HG03095 (cell line): Measurements from ENCODE around the gene GNA14.
"Not testable (repeated sequence)": the region's sequence is repeated elsewhere in the genome, so short reads cannot be mapped to it uniquely, and the experiment has no call there.

ENCODE experiments used
- ATAC-seq: cut with Tn5 transposase; IDR thresholded peaks from one replicate; pipeline ENCODE4 v1.9.1; 2021; ENCODE audit warnings: moderate library complexity; ENCODE audit not compliant: unreplicated experiment

Gene GNA14

DNA sequence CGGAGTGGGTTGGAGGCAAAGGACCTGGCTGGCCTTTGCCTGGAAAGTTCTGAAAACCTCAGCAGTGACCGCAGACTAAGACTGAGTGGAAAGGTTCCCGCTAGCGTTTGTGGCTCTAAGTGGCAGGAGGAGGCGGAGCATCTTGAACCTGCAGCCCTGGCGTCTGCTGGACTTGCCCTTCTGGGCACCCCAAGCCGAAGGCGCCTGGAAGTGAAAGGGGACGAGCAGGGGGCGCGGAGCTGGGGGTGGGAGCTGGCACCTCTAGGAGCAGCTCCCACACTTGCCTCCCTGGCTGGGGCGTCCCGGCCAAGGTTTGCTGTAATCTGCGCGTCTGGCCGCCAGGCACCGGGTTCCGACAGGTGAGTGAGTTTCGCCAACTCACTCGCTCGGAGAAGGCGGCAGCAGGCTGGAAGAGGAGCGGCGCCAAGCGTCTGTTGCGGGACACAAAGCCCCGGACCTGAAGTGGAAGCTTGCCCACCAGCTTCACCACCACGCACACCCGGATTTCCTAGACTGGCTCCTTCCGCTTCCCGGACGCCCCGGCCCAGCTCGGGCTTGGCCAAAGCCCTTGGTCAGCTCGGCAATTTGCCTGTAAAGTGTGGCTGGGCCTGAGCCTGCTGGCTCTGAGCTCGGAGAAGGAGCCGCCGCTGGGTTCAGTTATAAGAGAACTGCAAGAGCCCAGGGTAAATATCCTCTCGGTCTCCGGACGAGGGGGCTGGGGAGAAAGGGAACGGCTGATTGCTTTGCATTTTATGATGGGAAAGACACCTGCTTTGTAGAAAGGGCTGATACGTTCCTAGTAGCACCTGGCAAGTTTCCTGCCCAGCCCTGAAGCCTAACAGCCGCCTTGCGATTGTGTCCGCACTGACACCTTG, at the start of gene GNA14:
GNA14 (minus strand) TSS at position 89 of the 875 bp plus-strand sequence. CDS start 529 bp downstream, outside the sequence.
- no peak for ATAC-seq

DNA sequence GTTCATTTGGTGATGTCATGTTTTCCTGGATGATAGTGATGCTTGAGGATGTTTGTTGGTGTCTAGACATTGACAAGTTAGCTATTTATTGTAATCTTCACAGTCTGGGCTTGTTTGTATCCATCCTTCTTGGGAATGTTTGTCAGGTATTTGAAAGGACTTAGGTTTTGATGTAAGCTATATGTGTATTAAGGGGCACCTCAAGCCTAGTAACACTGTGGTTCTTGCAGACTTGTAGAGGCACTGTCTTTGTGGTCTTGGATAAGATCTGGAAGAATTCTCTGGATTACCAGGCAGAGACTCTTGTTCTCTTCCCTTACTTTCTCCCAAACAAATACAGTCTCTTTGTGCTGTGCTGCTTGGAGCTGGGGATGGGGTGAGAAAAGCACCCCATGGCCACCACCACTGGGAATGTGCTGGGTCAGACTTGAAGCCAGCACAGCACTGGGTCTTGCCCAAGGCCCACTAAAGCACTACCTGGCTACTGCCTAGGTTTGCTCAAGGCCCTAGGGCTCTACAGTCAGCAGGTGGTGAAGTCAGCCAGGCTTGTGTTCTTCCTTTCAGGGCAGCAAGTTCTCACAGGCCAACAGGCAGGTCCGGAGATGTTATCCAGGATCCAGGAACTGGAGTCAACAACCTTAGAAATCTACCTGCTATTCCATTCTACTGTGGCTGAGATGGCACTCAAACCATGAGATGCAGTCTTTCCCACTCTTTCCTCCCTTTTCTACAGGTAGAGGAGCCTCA, 49.3 kb upstream of the GNA14 start:
- no peak for ATAC-seq

- not testable (repeated sequence) for ATAC-seq
Measured at GRCh38 chr9:77690723-77691122, 42.6 kb upstream of the GNA14 start.

DNA sequence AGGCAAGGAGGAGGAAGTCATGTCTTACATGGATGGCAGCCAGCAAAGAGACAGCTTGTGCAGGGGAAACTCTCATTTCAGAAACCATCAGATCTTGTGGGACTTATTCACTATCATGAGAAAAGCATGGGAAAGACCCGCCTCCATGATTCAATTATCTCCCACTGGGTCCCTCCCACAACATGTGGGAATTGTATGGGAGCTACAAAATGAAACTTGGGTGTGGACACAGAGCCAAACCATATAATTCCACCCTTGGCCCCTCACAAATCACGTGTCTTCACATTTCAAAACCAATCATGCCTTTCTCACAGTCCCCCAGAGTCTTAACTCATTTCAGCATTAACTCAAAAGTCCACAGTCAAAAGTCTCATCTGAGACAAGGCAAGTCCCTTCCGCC, 42.0 kb upstream of the GNA14 start:
- not testable (repeated sequence) for ATAC-seq

GRCh38 chr9:77687737-77688136, 39.6 kb upstream of the GNA14 start:
- ATAC-seq, result not testable (repeated sequence)

- ATAC-seq, result no peak
Measured at GRCh38 chr9:77680581-77680980, 32.5 kb upstream of the GNA14 start.

GRCh38 chr9:77679661-77680368, 31.7 kb upstream of the GNA14 start:
- ATAC-seq, result no peak

DNA sequence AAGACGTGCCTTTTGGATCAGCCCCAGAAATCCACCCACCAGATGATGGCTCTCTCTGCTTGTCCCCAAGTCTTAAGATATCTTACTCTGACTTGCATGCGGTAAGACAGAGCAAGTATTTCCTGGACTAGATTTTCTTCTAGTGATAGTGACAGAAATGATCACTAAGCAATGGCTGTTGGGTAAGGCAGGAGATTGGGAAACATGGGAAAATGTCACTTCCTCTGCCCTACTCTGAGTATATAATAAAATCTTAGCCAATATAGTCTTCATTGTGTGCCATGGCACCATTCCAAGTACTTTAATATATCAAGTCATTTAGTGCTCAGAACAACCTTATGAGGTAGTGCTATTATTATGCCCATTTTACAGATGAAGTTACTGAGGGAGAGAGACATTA, 31.0 kb upstream of the GNA14 start:
- no peak for ATAC-seq

GRCh38 chr9:77677957-77678535, 29.9 kb upstream of the GNA14 start:
- ATAC-seq, result no peak

DNA sequence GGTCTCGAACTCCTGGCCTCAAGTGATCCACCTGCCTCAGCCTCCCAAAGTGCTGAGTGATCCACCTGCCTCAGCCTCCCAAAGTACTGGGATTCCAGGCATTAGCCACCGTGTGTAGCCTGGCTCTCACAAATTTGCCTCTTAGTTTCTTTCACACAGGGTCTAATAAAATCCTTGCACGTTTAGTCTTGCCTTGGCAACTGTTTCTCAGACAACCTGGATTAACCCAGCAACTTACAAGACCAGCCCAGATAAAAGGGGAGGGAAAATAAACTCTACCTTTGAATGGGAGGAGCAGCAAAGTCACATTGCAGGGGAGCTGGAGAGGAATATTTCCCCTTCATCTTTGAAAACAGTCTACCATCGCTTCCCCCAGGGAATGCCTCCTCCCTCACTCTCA, 29.3 kb upstream of the GNA14 start:
- no peak for ATAC-seq

DNA sequence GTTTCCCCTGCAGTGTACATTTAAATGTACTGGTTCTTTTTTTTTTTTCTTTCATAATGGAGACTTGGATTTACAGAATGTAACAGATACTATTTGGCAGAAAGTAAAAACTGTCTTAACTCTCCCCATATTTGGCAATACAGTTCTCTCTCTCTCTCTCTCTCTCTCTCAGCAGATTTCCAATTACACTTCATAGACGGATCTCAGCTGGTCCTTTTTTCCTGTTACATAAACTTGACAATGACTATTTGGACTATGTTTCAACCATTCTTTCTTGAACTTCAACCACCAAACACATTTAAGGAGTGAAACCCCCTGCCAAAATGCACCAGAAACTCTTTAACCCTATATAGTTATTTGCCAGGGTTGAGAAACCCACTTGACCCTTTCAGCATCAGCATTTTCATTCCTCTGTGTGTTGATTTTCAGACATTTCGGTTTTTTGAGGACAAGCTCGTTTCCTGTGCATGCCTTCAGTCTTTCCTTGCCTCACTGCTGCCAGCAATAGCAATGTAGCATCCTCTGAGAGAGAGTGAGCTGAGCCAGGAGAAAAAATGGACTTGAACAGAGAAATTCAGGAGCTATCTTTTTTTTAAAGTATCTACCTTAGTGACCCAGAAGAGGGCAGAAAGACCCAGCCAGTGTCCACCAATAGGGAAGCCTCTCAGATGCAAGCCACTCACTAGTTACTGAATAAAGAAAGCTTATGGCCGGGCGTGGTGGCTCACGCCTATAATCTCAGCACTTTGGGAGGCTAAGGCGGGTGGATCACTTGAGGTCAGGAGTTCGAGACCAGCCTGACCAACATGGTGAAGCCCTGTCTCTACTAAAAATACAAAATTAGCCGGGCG, 26.0 kb upstream of the GNA14 start:
- no peak for ATAC-seq

GRCh38 chr9:77672183-77672582, 24.1 kb upstream of the GNA14 start:
- no peak for ATAC-seq

DNA sequence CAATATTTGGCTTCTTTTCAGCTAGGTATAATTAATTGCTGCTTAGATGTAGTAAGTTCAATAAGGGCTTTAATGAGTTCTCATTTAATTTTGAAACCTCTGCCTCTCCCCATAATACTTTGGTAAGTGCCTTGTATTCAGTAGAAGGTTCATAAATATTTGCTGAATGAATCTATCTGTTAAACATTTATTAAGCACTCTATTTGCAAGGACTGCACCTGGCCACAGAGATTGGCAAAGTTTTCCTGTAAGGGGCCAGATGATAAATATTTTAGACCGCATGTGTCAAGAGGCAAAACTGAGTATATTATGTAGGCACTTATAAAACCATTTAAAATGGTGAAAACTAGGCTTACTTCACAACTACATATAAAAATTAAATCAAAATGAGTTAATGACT, 19.0 kb upstream of the GNA14 start:
- ATAC-seq, result no peak

DNA sequence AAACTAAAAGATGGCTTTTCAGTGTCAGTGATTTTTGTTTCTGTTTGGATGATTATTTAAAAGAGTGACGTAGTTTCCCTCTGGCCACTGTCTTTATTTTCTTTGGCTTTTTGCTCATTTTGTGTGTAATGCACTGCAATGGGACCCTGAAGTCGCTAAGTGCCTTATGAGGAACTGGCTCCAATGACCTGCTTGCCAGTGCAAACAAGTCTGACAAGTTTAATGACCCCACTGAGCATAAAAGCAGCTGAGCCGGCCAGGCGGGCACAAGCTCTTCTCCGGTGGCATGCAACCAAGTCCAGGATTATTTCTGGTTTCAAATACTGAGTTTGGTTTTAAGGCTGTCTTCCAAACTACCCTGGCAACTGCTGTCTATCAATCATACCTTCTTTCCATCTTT, 15.6 kb upstream of the GNA14 start:
- no peak for ATAC-seq

DNA sequence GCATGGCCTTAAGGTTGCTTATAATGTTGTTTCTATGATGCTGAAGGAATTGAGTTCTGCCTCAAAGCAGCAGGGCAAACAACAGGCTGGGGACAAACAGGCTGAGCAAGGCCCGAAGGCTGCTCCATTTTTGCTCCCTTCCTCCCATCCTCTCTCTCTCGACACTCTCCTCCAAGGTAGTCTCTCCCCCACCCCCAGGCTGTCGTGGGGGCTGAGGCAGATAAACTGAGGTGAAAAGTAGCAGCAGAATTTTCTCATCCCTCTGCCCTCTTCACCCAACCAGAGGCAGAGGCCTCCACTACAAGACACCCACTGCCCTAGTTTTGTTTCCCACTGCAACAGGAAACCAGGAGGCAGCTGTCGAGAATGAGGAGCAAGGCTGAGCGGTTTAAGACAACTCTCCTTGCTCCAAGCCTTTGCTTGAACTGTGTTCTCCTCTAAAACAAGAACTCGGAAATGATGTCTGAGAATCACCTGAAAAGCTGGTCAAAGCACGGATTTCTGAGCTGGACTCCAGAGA, 13.5 kb upstream of the GNA14 start:
- ATAC-seq, result no peak

- no peak for ATAC-seq
Measured at GRCh38 chr9:77659926-77660325, 11.8 kb upstream of the GNA14 start.

DNA sequence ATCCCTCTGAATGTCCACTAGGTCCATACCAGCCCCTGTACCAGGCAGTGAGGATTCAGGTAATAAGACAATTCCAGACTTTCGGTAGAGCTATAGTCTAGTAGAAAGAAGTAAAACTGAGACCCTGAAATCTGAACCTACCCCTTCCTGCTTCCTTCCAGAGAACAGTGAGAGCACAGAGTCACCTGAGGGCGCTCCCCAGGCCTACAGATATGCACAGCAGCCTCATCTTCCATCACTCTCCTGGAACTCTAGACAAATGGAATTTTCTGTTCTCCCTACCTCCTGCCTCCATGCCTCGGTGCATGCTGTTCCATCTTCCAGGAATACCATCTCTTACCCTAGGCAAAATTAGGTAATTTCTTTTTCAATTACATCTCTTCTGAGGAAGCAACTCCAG, 3.1 kb upstream of the GNA14 start:
- no peak for ATAC-seq

DNA sequence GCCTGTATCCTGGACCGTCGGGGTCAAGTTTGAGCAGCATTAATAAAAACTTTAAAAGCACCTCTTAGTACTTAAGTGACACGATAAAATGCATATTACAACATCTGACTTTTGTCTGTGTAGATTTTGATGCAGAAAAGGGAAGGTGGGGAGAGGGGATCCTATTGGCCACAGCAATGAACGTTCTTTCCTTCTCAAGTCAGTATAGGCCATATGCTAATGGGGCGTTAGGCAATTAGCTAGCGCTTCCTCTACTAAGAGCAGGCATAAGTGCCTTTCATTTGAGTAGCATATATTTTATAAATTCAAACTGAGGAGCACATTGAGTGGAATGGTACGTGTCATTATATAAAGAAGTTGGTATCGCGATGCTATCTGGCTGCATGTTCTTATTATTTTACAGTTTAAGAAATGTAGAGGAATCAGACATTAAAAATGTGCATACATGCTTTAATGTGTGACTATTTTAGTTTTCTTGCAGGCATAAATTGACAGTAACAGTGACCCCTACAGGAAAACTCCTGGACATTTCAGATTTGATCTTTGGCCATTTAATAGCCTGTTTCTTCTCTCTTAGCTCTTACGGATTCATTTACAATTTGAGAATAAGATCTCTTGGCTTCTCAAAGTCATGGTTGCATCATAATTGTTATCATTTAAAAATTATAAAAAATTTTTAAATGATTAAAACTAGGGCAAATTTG, 1.1 kb upstream of the GNA14 start:
- ATAC-seq, result no peak
